HEK293 (cell line): ENCODE results near the gene ZNF507.

Source experiments
- GLIS1 ChIP-seq: fragments of 450-650 bp; formaldehyde crosslinking; IDR thresholded peaks from 2 replicates; pipeline ENCODE4 v1.5.1; 2016; ENCODE audit warnings: missing biosample characterization, missing genetic modification characterization
- HOXD13 ChIP-seq: sonication (generic); formaldehyde crosslinking; IDR thresholded peaks from 2 replicates; pipeline ENCODE4 v1.8.0; 2022; ENCODE audit warnings: missing genetic modification reagents, borderline replicate concordance
- INSM2 ChIP-seq: fragments of 450-650 bp; formaldehyde crosslinking; IDR thresholded peaks from 2 replicates; pipeline ENCODE4 v1.5.1; 2016; ENCODE audit warnings: missing biosample characterization, missing genetic modification characterization
- KLF17 ChIP-seq: fragments of 450-650 bp; formaldehyde crosslinking; IDR thresholded peaks from 2 replicates; pipeline ENCODE4 v1.5.1; 2016; ENCODE audit warnings: missing biosample characterization, missing genetic modification characterization
- MEIS1 ChIP-seq: sonication (generic); formaldehyde crosslinking; IDR thresholded peaks from 2 replicates; pipeline ENCODE4 v1.8.1; 2022; ENCODE audit warnings: missing genetic modification reagents, mild to moderate bottlenecking, borderline replicate concordance
- MYNN ChIP-seq: fragments of 450-650 bp; formaldehyde crosslinking; IDR thresholded peaks from 2 replicates; pipeline ENCODE4 v1.5.1; 2016; ENCODE audit warnings: missing biosample characterization, missing genetic modification characterization, borderline replicate concordance
- OVOL3 ChIP-seq: fragments of 450-650 bp; formaldehyde crosslinking; IDR thresholded peaks from 2 replicates; pipeline ENCODE4 v1.5.1; 2016; ENCODE audit warnings: missing biosample characterization, missing genetic modification characterization
- PRDM6 ChIP-seq: fragments of 450-650 bp; formaldehyde crosslinking; IDR thresholded peaks from 2 replicates; pipeline ENCODE4 v1.5.1; 2017; ENCODE audit warnings: missing biosample characterization, missing genetic modification characterization
- ZBTB1 ChIP-seq: fragments of 450-650 bp; formaldehyde crosslinking; IDR thresholded peaks from 2 replicates; pipeline ENCODE4 v1.5.1; 2016; ENCODE audit warnings: missing biosample characterization, missing genetic modification characterization
- ZBTB6 ChIP-seq: fragments of 450-650 bp; formaldehyde crosslinking; IDR thresholded peaks from 2 replicates; pipeline ENCODE4 v1.5.1; 2017; ENCODE audit warnings: missing biosample characterization, missing genetic modification characterization
- ZBTB8A ChIP-seq: fragments of 450-650 bp; formaldehyde crosslinking; IDR thresholded peaks from 2 replicates; pipeline ENCODE4 v1.5.1; 2016; ENCODE audit warnings: missing biosample characterization, missing genetic modification characterization
- ZNF112 ChIP-seq: fragments of 450-650 bp; formaldehyde crosslinking; IDR thresholded peaks from 2 replicates; pipeline ENCODE4 v1.5.0; 2017; ENCODE audit warnings: missing biosample characterization, missing genetic modification characterization
- ZNF223 ChIP-seq: fragments of 450-650 bp; formaldehyde crosslinking; IDR thresholded peaks from 2 replicates; pipeline ENCODE4 v1.5.1; 2016; ENCODE audit warnings: missing biosample characterization, missing genetic modification characterization
- ZNF248 ChIP-seq: fragments of 450-650 bp; formaldehyde crosslinking; IDR thresholded peaks from 2 replicates; pipeline ENCODE4 v1.5.1; 2017; ENCODE audit warnings: missing biosample characterization, missing genetic modification characterization
- ZNF280D ChIP-seq: fragments of 450-650 bp; formaldehyde crosslinking; IDR thresholded peaks from 2 replicates; pipeline ENCODE4 v1.5.1; 2016; ENCODE audit warnings: missing biosample characterization, missing genetic modification characterization
- ZNF558 ChIP-seq: fragments of 450-650 bp; formaldehyde crosslinking; IDR thresholded peaks from 2 replicates; pipeline ENCODE4 v1.5.1; 2016; ENCODE audit warnings: missing biosample characterization, missing genetic modification characterization
- ZNF585B ChIP-seq: fragments of 450-650 bp; formaldehyde crosslinking; IDR thresholded peaks from 2 replicates; pipeline ENCODE4 v1.5.1; 2016; ENCODE audit warnings: missing biosample characterization, missing genetic modification characterization
- ZNF660 ChIP-seq: fragments of 450-650 bp; IDR thresholded peaks from 2 replicates; pipeline ENCODE4 v1.5.1; 2018; ENCODE audit warnings: missing biosample characterization, mild to moderate bottlenecking, missing genetic modification characterization
- ZNF670 ChIP-seq: fragments of 450-650 bp; formaldehyde crosslinking; IDR thresholded peaks from 2 replicates; pipeline ENCODE4 v1.5.1; 2016; ENCODE audit warnings: missing biosample characterization, missing genetic modification characterization, low read depth
- ZXDB ChIP-seq: fragments of 450-650 bp; formaldehyde crosslinking; IDR thresholded peaks from 2 replicates; pipeline ENCODE4 v1.5.1; 2016; ENCODE audit warnings: missing biosample characterization, missing genetic modification characterization
- TF ChIP-seq, protein P1 (sequence below): fragments of 450-650 bp; formaldehyde crosslinking; IDR thresholded peaks from 2 replicates; pipeline ENCODE4 v1.5.1; 2016; ENCODE audit warnings: missing biosample characterization, missing genetic modification characterization
- TF ChIP-seq, protein P2 (sequence below): fragments of 450-650 bp; formaldehyde crosslinking; IDR thresholded peaks from 2 replicates; pipeline ENCODE4 v1.5.0; 2017; ENCODE audit warnings: missing biosample characterization, missing genetic modification characterization, borderline replicate concordance
- TF ChIP-seq, protein P3 (sequence below): fragments of 450-650 bp; formaldehyde crosslinking; IDR thresholded peaks from 2 replicates; pipeline ENCODE4 v1.5.1; 2016; ENCODE audit warnings: missing biosample characterization, missing genetic modification characterization, borderline replicate concordance

Gene ZNF507

GRCh38 chr19:32345261-32346207, at the start of gene ZNF507 (continued):
- TF ChIP-seq, protein P1, sequence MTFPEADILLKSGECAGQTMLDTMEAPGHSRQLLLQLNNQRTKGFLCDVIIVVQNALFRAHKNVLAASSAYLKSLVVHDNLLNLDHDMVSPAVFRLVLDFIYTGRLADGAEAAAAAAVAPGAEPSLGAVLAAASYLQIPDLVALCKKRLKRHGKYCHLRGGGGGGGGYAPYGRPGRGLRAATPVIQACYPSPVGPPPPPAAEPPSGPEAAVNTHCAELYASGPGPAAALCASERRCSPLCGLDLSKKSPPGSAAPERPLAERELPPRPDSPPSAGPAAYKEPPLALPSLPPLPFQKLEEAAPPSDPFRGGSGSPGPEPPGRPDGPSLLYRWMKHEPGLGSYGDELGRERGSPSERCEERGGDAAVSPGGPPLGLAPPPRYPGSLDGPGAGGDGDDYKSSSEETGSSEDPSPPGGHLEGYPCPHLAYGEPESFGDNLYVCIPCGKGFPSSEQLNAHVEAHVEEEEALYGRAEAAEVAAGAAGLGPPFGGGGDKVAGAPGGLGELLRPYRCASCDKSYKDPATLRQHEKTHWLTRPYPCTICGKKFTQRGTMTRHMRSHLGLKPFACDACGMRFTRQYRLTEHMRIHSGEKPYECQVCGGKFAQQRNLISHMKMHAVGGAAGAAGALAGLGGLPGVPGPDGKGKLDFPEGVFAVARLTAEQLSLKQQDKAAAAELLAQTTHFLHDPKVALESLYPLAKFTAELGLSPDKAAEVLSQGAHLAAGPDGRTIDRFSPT = peak; percentile 94
- TF ChIP-seq PRDM6 (tag by site-specific recombination) (no peak), OVOL3 (tag by site-specific recombination) (no peak), ZNF223 (0 out of 2 replicates have a peak, but pooled peaks have one; percentile 64), ZNF558 (tag by site-specific recombination) (no peak), ZBTB1 (tag by site-specific recombination) (0 out of 2 replicates have a peak, but pooled peaks have one; percentile 49), INSM2 (tag by site-specific recombination) (peak; percentile 77; the same call in 1 of the 2 replicates), KLF17 (tag by site-specific recombination) (peak; percentile 90), GLIS1 (tag by site-specific recombination) (no peak; the same call in 1 of the 2 replicates), ZNF112 (tag by site-specific recombination) (no peak), MEIS1 (no peak), MYNN (tag by site-specific recombination) (0 out of 2 replicates have a peak, but pooled peaks have one; percentile 38), ZXDB (tag by site-specific recombination) (peak; percentile 93), ZBTB6 (tag by site-specific recombination) (no peak), ZNF585B (tag by site-specific recombination) (no peak), ZNF670 (tag by site-specific recombination) (no peak), HOXD13 (CRISPR knock-in tag) (no peak), ZNF660 (tag by site-specific recombination) (peak; percentile 93), ZNF280D (peak; percentile 90), ZBTB8A (peak; percentile 70), ZNF248 (tag by site-specific recombination) (no peak)
- TF ChIP-seq, protein P2, sequence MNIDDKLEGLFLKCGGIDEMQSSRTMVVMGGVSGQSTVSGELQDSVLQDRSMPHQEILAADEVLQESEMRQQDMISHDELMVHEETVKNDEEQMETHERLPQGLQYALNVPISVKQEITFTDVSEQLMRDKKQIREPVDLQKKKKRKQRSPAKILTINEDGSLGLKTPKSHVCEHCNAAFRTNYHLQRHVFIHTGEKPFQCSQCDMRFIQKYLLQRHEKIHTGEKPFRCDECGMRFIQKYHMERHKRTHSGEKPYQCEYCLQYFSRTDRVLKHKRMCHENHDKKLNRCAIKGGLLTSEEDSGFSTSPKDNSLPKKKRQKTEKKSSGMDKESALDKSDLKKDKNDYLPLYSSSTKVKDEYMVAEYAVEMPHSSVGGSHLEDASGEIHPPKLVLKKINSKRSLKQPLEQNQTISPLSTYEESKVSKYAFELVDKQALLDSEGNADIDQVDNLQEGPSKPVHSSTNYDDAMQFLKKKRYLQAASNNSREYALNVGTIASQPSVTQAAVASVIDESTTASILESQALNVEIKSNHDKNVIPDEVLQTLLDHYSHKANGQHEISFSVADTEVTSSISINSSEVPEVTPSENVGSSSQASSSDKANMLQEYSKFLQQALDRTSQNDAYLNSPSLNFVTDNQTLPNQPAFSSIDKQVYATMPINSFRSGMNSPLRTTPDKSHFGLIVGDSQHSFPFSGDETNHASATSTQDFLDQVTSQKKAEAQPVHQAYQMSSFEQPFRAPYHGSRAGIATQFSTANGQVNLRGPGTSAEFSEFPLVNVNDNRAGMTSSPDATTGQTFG = peak; percentile 63; the same call in 1 of the 2 replicates
- TF ChIP-seq, protein P3, sequence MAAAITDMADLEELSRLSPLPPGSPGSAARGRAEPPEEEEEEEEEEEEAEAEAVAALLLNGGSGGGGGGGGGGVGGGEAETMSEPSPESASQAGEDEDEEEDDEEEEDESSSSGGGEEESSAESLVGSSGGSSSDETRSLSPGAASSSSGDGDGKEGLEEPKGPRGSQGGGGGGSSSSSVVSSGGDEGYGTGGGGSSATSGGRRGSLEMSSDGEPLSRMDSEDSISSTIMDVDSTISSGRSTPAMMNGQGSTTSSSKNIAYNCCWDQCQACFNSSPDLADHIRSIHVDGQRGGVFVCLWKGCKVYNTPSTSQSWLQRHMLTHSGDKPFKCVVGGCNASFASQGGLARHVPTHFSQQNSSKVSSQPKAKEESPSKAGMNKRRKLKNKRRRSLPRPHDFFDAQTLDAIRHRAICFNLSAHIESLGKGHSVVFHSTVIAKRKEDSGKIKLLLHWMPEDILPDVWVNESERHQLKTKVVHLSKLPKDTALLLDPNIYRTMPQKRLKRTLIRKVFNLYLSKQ (tag by site-specific recombination) = no peak
